Activated CD8-positive, alpha-beta memory T cell treated with anti-CD3 and anti-CD28 coated beads, Interleukin-2, amount 50 U/mL, for 24 hours (primary cell): ENCODE measurements around the gene LRRC49.

ENCODE experiments used
- DNase-seq: peaks from one replicate; pipeline ENCODE4 v3.0.0-alpha.2; 2020; ENCODE audit errors: extremely low read depth

The LRRC49 gene

DNA sequence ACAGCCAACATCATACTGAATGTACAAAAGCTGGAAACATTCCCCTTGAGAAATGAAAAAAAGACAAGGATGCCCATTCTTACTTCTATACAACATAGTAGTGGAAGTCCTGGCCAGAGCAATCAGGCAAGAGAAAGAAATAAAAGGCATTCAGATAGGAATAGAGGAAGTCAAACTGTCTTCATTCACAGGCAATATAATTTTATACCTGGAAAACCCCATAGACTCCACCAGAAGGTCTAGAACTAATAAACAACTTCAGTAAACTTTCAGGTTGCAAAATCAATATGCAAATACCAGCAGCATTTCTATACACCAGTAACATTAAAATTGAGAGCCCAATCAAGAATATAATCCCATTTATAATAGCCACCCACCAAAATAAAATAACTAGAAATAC is 195.5 kb downstream of the LRRC49 start:
- DNase-seq: no peak

DNA sequence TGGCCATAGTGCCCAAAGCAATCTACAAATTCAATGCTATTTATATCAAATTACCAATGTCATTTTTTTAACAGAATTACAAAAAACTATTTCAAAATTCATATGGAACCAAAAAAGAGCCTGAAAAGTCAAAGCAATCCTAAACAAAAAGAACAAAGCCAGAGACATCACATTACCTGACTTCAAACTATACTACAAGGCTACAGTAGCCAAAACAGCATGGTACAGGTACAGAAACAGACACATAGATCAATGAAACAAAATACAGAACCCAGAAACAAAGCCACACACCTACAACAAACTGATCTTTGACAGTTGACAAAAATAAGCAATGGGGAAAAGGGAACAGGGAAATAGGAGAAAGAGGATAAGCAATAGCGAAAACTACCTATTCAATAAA is 196.1 kb downstream of the LRRC49 start:
- no peak for DNase-seq

DNA sequence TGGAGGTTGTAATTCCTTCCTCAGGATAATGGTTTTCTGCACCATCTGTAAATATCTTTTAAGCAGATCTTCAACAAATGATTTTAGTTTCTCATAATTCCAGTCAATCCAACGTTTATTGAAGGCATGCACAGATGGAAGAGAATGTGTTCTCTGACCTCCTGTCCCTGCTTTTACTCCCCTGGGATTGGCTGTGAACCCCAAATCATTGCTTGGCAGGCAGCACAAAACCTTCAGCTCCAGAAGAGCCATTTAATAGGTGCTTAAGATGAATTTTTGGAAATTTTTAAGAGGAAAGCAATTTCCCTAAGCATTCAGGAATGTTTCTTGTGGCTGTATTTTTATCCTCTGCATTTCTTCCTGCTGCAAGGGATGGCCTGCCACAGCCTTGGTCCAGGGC is 197.2 kb downstream of the LRRC49 start:
- no peak for DNase-seq

DNA sequence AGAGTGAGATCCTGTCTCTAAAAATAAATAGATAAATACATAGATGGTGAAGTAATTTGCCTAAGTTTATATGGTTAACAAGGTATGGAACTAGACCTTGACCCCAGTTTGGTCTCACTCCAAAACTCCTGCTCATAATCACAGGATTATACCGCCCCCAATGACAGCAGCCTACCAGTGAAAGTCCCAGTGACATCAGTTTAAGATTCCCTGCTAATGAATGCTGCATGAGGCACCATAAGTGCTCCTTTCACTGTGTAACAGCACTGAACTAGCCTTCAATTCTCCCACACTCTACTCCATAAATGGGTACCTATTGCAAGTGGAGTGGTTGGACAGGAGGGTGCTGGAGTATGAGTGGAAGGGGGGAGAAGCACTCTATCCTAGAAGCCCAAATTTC is 199.0 kb downstream of the LRRC49 start:
- no peak for DNase-seq

DNA sequence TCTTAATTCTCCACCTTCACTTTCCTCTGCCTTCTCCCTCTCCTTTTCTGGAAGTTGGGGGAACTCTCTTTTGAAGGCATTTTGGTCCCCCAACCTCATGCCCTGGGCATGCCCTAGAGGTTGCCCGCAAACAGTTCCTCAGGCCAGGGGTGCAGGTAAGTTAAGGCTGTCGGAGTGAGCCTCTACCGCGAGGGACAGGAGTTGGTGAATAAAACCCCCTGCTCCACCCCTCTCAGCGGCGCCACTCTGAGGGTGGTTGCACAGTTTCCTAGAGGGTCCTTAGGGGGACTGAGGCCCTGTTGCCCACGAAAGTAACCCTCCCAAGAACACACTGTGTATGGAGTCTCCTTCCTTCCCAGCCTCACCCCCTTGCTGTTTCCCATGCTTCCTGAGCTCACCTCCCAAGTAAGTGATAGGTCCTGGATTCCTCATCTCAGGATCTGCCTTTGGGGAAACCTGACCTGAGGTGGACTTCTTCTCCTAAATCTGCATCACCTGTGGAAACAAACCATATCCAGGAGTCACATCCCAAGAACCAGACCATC is 199.5 kb downstream of the LRRC49 start:
- no peak for DNase-seq

DNA sequence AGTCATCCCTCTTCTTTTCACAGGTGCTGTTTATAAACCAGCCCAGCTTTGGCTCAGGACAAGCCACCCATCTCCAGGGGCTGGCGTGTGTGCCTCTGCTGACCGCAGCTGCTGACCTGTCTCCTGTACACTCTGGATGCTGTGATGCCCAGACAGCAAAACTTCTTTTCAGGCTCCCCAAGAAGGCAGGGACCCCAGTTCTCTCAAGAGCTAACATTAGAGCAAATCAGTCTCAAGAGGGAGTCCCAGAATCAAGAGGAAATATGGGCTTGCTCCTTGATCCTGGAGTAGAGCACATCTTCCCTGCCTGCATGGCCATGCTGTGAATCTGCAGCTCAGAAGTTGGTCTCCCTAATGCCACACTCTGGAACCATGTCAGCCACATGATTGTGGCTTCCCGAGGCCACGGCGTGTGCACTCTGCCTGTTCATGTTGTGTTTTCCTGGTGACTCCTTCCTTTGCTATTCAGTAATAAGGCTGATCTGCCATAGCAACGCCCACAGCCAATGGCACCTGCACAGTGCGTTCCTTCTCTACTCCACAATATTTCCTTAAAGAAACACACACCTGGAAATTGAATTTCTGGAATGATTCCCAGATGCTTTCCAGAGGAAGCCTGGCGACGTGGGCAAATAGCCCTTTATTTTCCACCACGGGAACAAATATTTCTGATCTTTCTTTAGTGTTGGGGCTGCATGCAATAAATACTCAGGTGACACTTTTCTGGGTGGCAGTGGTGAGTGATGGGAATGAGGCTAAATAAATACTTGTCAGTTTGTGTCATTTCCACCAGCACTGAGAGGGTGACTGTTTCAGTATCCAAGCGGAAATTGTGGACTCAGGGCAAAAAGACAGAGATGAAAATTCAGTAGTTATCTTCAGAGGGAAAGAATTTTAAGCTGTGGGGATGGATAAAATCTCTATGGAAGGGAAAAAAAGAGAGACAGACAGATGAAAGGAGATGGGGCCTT is 200.7 kb downstream of the LRRC49 start:
- DNase-seq: no peak

DNA sequence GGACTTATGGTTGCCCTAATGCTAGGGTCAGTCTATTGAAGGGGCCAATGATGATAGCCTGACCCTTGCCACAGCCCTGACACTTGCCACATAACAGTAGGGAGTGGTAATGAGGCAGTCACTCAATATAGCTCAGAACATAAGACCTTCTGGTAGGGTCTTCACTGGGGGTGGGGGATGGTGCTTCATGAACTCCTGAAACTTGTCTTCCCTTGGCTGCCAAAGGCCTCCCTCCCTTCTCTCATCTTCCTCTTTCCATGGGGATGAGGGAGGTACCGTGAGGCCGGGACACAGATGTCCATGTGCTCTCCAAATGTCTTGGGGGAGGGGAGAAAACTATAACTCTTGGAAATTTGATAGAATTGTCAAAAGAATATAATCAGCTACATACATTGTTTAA is 201.5 kb downstream of the LRRC49 start:
- no peak for DNase-seq

DNA sequence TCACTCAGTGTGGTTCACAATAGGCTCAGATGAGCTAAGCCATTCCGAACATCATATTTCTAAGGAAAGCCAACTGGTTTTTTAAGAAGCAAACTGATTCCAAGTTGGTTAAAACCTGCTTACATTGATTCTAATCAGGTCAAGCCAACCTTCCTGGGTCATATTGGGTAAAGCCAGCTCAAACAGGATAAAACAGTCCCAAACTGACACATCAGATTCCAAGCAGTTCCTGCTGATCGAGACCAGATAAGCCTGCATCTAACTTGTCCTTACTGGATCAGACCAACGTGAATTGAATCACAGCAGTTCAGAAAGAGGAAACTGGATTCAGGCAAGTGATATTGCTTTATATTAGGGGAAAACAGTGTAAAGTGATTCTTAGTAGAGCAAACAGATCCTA is 204.1 kb downstream of the LRRC49 start:
- no peak for DNase-seq

DNA sequence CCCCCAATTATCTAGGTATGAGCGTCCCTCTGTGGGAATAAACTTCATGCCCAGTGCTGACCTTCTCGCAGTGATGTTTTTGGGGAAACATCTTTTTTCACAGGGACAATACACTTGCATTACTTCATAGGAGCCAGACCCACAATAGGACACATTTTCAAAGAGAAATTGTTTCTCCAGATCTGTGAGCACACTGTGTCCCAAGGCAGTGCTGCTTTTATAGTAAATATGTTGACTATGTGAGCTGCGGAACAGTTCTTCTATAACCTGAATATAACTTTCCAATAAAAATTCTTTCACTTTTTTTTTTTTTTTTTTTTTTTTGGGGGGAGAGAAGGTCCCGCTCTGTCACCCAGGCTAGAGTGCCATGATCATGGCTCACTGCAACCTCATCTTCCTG is 205.3 kb downstream of the LRRC49 start:
- DNase-seq: no peak

DNA sequence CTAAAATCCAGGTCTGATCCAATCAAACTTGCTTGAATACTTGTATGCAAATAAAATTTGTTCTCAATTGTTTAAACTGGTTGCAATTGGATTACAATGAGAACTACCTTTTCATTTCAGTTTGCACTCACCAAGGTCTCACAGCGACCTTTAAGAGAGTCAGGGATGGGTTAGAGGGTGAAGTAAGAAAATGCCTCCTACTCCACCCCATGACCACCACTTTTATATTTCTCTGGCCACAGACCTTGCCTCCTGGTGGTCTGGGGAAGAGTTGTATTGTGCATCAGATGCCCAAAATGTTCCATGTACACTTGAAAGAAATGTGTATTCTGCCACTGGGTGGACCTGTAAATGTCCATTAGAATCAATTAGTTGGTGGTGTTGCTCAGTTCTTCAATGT is 206.3 kb downstream of the LRRC49 start:
- DNase-seq: no peak
